A673 (cell line): ENCODE results near the gene PAQR5.

Source experiments
- CTCF ChIP-seq: fragments of 300-800, 200-600 bp; sonication (generic); conservative IDR thresholded peaks from 2 replicates; pipeline ENCODE4 v1.5.1; 2017; ENCODE audit warnings: low read depth, mild to moderate bottlenecking, antibody characterized with exemption, low read length, moderate library complexity, mixed read lengths
- EZH2 ChIP-seq: fragments of 200-600 bp; sonication (generic); IDR thresholded peaks from 2 replicates; pipeline ENCODE4 v1.6.1; 2017; ENCODE audit warnings: borderline replicate concordance, low read depth, mild to moderate bottlenecking, mixed read lengths, antibody characterized with exemption, low read length; ENCODE audit not compliant: poor library complexity, severe bottlenecking

- TF ChIP-seq CTCF (no peak), EZH2 (no peak)
These were observed 44.4 kb downstream of the PAQR5 start for GRCh38 chr15:69343133-69343532.
